GM12878 (cell line): ENCODE measurements around the gene TPMT. TPM values are rescaled to one million over a fixed set of nuclear protein-coding genes. Genes with fewer than 3 reads are reported as not detected.

Experiments
- ATAC-seq: fragments of 200-7000 bp; cut with Tn5 transposase; 3 replicates; pipeline ENCODE4 v1.9.1; 2020; ENCODE audit warnings: mild to moderate bottlenecking, moderate library complexity
- BruUV-seq: library from RNA; stranded (reverse); fragments of 400-500 nt; replicated peaks from 2 replicates; lab custom pipeline; 2021; lab: Mats Ljungman, UMichigan
- CTCF ChIA-PET: fragments of 300-600 bp; sonication (Branson Sonifier 250); formaldehyde crosslinking; extraction: SDS; loops from one replicate; lab custom pipeline; 2021; ENCODE audit warnings: inconsistent platforms; lab: Yijun Ruan, JAX
- POLR2A ChIA-PET: fragments of 350-600 bp; formaldehyde crosslinking; extraction: SDS; loops from one replicate; lab custom pipeline; 2021; ENCODE audit warnings: inconsistent platforms; lab: Charles Lee
- RAD21 ChIA-PET: fragments of 300-600 bp; sonication (Branson Sonifier 250); formaldehyde crosslinking; loops from one replicate; lab custom pipeline; 2023; ENCODE audit warnings: antibody characterized with exemption; ENCODE audit not compliant: unreplicated experiment; lab: Charles Lee
- SMC1A ChIA-PET: fragments of 300-600 bp; sonication (Branson Sonifier 250); formaldehyde crosslinking; loops from one replicate; lab custom pipeline; 2023; ENCODE audit not compliant: unreplicated experiment, uncharacterized antibody; lab: Charles Lee
- DNase-seq: peaks from one replicate; pipeline ENCODE4 v3.0.0-alpha.2; 2011; ENCODE audit warnings: low read depth, low spot score
- FAIRE-seq: peaks from 3 replicates; lab custom pipeline; 2011; peaks lifted over from hg19 to GRCh38; lab: Jason Lieb, UNC
- H2AFZ ChIP-seq: 2 replicates; pipeline ENCODE4 v1.6.0; 2011; ENCODE audit warnings: low read depth, low read length, control low read depth; ENCODE audit not compliant: control insufficient read depth
- H3K27ac ChIP-seq: 2 replicates; pipeline ENCODE4 v1.5.1; 2011; ENCODE audit warnings: control low read depth; ENCODE audit not compliant: control insufficient read depth, insufficient read depth
- H3K27me3 ChIP-seq, 2 experiments: replicated peaks in 1 of 2; 2 replicates each; pipeline versions ENCODE4 v1.6.0 to v1.6.1; 2011; ENCODE audit warnings: low read length in 1 of 2; ENCODE audit not compliant: control insufficient read depth in 2 of 2, insufficient read depth in 2 of 2
- H3K36me3 ChIP-seq, 2 experiments: 2 replicates each; pipeline ENCODE4 v1.5.1; 2011; ENCODE audit warnings: low read length in 1 of 2; ENCODE audit not compliant: control insufficient read depth in 2 of 2, insufficient read depth in 2 of 2
- H3K4me1 ChIP-seq: 2 replicates; pipeline ENCODE4 v1.6.1; 2011; ENCODE audit warnings: mild to moderate bottlenecking, low read length, moderate library complexity, mixed read lengths; ENCODE audit not compliant: control insufficient read depth, insufficient read depth
- H3K4me2 ChIP-seq: 2 replicates; pipeline ENCODE4 v1.6.0; 2011; ENCODE audit warnings: control low read depth; ENCODE audit not compliant: control insufficient read depth, insufficient read depth
- H3K4me3 ChIP-seq: fragments of 200-600 bp; sonication (generic); 2 replicates; pipeline ENCODE4 v1.5.1; 2016
- H3K79me2 ChIP-seq: 2 replicates; pipeline ENCODE4 v1.6.0; 2011; ENCODE audit warnings: low read length; ENCODE audit not compliant: control insufficient read depth, insufficient read depth
- H3K9ac ChIP-seq: 2 replicates; pipeline ENCODE4 v1.8.0; 2011; ENCODE audit warnings: low read length, control low read depth, mixed read lengths; ENCODE audit not compliant: control insufficient read depth, insufficient read depth
- H3K9me3 ChIP-seq: replicated peaks from 3 replicates; pipeline ENCODE4 v1.5.1; 2011; ENCODE audit warnings: mild to moderate bottlenecking, low read length; ENCODE audit not compliant: control insufficient read depth, insufficient read depth
- H4K20me1 ChIP-seq: 2 replicates; pipeline ENCODE4 v1.6.0; 2011; ENCODE audit not compliant: control insufficient read depth, insufficient read depth
- BACH1 ChIP-seq: fragments of 450-650 bp; IDR thresholded peaks from 2 replicates; pipeline ENCODE4 v1.6.1; 2017; ENCODE audit warnings: mild to moderate bottlenecking, borderline replicate concordance
- DPF2 ChIP-seq: fragments of 450-650 bp; IDR thresholded peaks from 2 replicates; pipeline ENCODE4 v1.6.1; 2017; ENCODE audit warnings: mild to moderate bottlenecking
- FOXM1 ChIP-seq: IDR thresholded peaks from 2 replicates; pipeline ENCODE4 v1.6.1; 2012; ENCODE audit warnings: low read depth, mild to moderate bottlenecking, inconsistent platforms, low read length, moderate library complexity
- GATAD2B ChIP-seq: fragments of 450-650 bp; conservative IDR thresholded peaks from 2 replicates; pipeline ENCODE4 v1.6.1; 2017; ENCODE audit warnings: low read depth, mild to moderate bottlenecking, moderate library complexity
- MTA2 ChIP-seq: fragments of 450-650 bp; IDR thresholded peaks from 2 replicates; pipeline ENCODE4 v1.6.1; 2016; ENCODE audit warnings: low read depth, mild to moderate bottlenecking, moderate library complexity
- NFXL1 ChIP-seq: fragments of 450-650 bp; IDR thresholded peaks from 2 replicates; pipeline ENCODE4 v1.6.1; 2017; ENCODE audit warnings: antibody characterized with exemption, mild to moderate bottlenecking, borderline replicate concordance
- NRF1 ChIP-seq: conservative IDR thresholded peaks from 2 replicates; pipeline ENCODE4 v1.6.1; 2011; ENCODE audit warnings: mild to moderate bottlenecking, low read depth, low read length, improper control_type of control experiment
- PAX5 ChIP-seq: IDR thresholded peaks from 2 replicates; pipeline ENCODE4 v1.6.1; 2011; ENCODE audit warnings: low read depth, low read length, borderline replicate concordance
- POLR2AphosphoS5 ChIP-seq: IDR thresholded peaks from 2 replicates; pipeline ENCODE4 v1.6.1; 2011; ENCODE audit warnings: mild to moderate bottlenecking, low read length, inconsistent platforms
- RCOR1 ChIP-seq: conservative IDR thresholded peaks from 2 replicates; pipeline ENCODE4 v1.6.1; 2012; ENCODE audit warnings: low read depth, low read length, improper control_type of control experiment
- SIN3A ChIP-seq: IDR thresholded peaks from 2 replicates; pipeline ENCODE4 v1.6.1; 2012; ENCODE audit warnings: low read depth, low read length, improper control_type of control experiment
- SREBF2 ChIP-seq: IDR thresholded peaks from 2 replicates; pipeline ENCODE4 v1.6.1; 2012; ENCODE audit warnings: mild to moderate bottlenecking, low read length
- TAF1 ChIP-seq: IDR thresholded peaks from 2 replicates; pipeline ENCODE4 v1.6.1; 2011; ENCODE audit warnings: mild to moderate bottlenecking, low read depth, low read length, borderline replicate concordance
- TBL1XR1 ChIP-seq: IDR thresholded peaks from 2 replicates; pipeline ENCODE4 v1.6.1; 2012; ENCODE audit warnings: low read depth, low read length, improper control_type of control experiment
- WGBS: methylation state at CpG from one replicate; pipeline ENCODE4 v1.1.6; 2016; ENCODE audit warnings: low lambda C conversion rate; ENCODE audit not compliant: insufficient replicate concordance, insufficient coverage; ENCODE audit errors: missing lambda C conversion rate; 5-methylcytosine and 5-hydroxymethylcytosine counted together
- in situ Hi-C: fragments of 300-500 bp; cut with MboI; formaldehyde crosslinking; loops from 9 replicates; pipeline ENCODE4 v1.14.3; 2018; ENCODE audit warnings: mixed read lengths
- intact Hi-C: fragments of 100-400 bp; cut with micrococcal nuclease; formaldehyde crosslinking; loops from one replicate; pipeline ENCODE4 v1.14.2; 2022; ENCODE audit not compliant: unreplicated experiment
- polyA plus RNA-seq, 11 experiments: library from polyadenylated mRNA; depleted of rRNA in 4 of 11; unstranded in 6 of 11; stranded (reverse) in 5 of 11; fragments of >200 nt; fragmentation: Nextera tagmentation in 4 of 11; fragmentation: Illumina TruSeq in 1 of 11; extraction: Ambion mirVana in 4 of 11; extraction: Trizol in 1 of 11; gene quantifications; 1 replicate in 1 of 11; 2 replicates in 10 of 11; pipeline versions ENCODE4 v1.2.1 to v1.2.3, GENCODE V29; 2011 to 2016; ENCODE audit warnings: inconsistent platforms in 2 of 11, missing spikeins in 2 of 11, low read depth in 1 of 11
- total RNA-seq, 4 experiments: library from RNA; depleted of rRNA in 3 of 4; stranded (reverse); fragments of >200 nt in 3 of 4; fragmentation: Illumina TruSeq in 1 of 4; extraction: Trizol in 1 of 4; gene quantifications; 2 replicates each; pipeline versions ENCODE4 v1.2.1 to v1.2.3, GENCODE V29; 2013 to 2021
- TF ChIP-seq, protein P1 (sequence below): fragments of 450-650 bp; IDR thresholded peaks from 2 replicates; pipeline ENCODE4 v1.6.1; 2016; ENCODE audit warnings: mild to moderate bottlenecking
- TF ChIP-seq, protein P2 (sequence below): IDR thresholded peaks from 2 replicates; pipeline ENCODE4 v1.6.1; 2012; ENCODE audit warnings: improper control_type of control experiment, low read depth, low read length; ENCODE audit not compliant: insufficient replicate concordance
- TF ChIP-seq, protein P3 (sequence below): fragments of 450-650 bp; IDR thresholded peaks from 2 replicates; pipeline ENCODE4 v1.6.1; 2017; ENCODE audit warnings: mild to moderate bottlenecking

TPMT gene
- total and polyA plus RNA-seq, 10 of the 15 experiments (the other 5 are each of a cell fraction or from before 2014, with no cell fraction given): 7.9 to 18.2 (median 16.3) TPM

DNA sequence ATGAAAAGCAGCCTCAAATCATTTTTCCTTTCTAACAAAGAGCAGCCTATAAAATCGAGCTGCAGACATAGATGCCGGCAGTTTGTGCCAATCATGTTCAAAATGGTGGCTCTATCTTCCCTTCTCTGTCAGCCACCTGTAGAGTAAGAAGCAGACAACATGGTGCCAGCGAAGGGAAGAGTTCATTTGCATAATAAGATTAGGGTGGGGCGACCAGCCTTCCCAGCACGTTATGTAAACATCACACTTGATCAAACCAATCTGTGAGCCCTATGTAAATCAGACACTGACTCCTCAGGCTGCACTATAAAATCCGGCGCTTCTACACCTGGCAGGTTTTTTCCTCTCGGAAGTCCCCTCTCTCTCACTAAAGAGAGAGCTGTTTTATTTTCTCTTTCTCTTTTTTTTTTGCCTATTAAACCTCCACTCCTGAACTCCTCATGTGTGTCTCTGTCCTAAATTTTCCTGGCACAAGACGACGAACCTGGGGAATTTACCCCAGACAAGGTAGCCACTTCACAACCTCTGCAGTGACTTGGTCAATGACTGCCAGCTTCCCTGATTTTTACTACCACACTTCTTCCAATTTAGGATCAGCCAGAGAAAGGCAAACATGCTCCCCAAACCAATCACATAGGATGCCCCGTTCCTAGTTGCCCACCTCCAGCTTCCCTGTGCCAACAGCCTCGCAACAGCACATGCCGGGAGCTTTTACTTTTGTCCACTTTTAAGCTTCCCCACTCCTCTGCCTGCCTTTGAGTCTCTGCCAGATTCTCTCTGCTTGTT is 12.9 kb downstream of the TPMT start:
- Histone ChIP-seq H3K4me2 (no peak overlapping the region), H3K27me3 (no peaks in the 10 kb centered on the region), H4K20me1 (no peaks in the 10 kb centered on the region), H3K9me3 (no peaks in the 10 kb centered on the region), H3K4me3 (no peak overlapping the region), H3K4me1 (no peaks in the 10 kb centered on the region), H3K36me3 (peaks cover 0 to 5% of the 10 kb centered on the region in 2 experiments; a peak in 2 of 4 replicates), H3K27ac (no peak overlapping the region), H2AFZ (no peak overlapping the region), H3K79me2 (no peaks in the 10 kb centered on the region), H3K9ac (no peak overlapping the region)
- no TSS peak for BruUV-seq
- ChIA-PET CTCF (interaction anchor here (0.7 kb wide), 1 partner anchor 496 kb away, joined by 4 read pairs; no protein-coding TSS in a partner anchor), RAD21 (no interaction called here), POLR2A (no interaction called here), SMC1A (interaction anchor here (0.8 kb wide), 1 partner anchor 20 kb away, joined by 6 read pairs; the partner anchor contains the start of gene NHLRC1)
- intact Hi-C loops: no loop called here
- no peak for ATAC-seq
- DNase-seq: no peak
- FAIRE-seq: no peak
- 84% methylated on average over 13 of the region's 13 CpGs for whole genome bisulfite sequencing
- in situ Hi-C loops: no loop called here
- no peak for TF ChIP-seq TAF1
- no peak for TF ChIP-seq DPF2
- TF ChIP-seq, protein P1, sequence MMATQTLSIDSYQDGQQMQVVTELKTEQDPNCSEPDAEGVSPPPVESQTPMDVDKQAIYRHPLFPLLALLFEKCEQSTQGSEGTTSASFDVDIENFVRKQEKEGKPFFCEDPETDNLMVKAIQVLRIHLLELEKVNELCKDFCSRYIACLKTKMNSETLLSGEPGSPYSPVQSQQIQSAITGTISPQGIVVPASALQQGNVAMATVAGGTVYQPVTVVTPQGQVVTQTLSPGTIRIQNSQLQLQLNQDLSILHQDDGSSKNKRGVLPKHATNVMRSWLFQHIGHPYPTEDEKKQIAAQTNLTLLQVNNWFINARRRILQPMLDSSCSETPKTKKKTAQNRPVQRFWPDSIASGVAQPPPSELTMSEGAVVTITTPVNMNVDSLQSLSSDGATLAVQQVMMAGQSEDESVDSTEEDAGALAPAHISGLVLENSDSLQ: no peak
- no peak for TF ChIP-seq TBL1XR1
- TF ChIP-seq, protein P2, sequence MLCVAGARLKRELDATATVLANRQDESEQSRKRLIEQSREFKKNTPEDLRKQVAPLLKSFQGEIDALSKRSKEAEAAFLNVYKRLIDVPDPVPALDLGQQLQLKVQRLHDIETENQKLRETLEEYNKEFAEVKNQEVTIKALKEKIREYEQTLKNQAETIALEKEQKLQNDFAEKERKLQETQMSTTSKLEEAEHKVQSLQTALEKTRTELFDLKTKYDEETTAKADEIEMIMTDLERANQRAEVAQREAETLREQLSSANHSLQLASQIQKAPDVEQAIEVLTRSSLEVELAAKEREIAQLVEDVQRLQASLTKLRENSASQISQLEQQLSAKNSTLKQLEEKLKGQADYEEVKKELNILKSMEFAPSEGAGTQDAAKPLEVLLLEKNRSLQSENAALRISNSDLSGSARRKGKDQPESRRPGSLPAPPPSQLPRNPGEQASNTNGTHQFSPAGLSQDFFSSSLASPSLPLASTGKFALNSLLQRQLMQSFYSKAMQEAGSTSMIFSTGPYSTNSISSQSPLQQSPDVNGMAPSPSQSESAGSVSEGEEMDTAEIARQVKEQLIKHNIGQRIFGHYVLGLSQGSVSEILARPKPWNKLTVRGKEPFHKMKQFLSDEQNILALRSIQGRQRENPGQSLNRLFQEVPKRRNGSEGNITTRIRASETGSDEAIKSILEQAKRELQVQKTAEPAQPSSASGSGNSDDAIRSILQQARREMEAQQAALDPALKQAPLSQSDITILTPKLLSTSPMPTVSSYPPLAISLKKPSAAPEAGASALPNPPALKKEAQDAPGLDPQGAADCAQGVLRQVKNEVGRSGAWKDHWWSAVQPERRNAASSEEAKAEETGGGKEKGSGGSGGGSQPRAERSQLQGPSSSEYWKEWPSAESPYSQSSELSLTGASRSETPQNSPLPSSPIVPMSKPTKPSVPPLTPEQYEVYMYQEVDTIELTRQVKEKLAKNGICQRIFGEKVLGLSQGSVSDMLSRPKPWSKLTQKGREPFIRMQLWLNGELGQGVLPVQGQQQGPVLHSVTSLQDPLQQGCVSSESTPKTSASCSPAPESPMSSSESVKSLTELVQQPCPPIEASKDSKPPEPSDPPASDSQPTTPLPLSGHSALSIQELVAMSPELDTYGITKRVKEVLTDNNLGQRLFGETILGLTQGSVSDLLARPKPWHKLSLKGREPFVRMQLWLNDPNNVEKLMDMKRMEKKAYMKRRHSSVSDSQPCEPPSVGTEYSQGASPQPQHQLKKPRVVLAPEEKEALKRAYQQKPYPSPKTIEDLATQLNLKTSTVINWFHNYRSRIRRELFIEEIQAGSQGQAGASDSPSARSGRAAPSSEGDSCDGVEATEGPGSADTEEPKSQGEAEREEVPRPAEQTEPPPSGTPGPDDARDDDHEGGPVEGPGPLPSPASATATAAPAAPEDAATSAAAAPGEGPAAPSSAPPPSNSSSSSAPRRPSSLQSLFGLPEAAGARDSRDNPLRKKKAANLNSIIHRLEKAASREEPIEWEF: no peak
- TF ChIP-seq GATAD2B: no peak
- TF ChIP-seq MTA2: no peak
- TF ChIP-seq FOXM1: no peak
- TF ChIP-seq POLR2AphosphoS5: no peak
- no peak for TF ChIP-seq SREBF2
- TF ChIP-seq RCOR1: no peak
- no peak for TF ChIP-seq NRF1
- TF ChIP-seq NFXL1: no peak
- TF ChIP-seq, protein P3, sequence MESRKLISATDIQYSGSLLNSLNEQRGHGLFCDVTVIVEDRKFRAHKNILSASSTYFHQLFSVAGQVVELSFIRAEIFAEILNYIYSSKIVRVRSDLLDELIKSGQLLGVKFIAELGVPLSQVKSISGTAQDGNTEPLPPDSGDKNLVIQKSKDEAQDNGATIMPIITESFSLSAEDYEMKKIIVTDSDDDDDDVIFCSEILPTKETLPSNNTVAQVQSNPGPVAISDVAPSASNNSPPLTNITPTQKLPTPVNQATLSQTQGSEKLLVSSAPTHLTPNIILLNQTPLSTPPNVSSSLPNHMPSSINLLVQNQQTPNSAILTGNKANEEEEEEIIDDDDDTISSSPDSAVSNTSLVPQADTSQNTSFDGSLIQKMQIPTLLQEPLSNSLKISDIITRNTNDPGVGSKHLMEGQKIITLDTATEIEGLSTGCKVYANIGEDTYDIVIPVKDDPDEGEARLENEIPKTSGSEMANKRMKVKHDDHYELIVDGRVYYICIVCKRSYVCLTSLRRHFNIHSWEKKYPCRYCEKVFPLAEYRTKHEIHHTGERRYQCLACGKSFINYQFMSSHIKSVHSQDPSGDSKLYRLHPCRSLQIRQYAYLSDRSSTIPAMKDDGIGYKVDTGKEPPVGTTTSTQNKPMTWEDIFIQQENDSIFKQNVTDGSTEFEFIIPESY: no peak
- TF ChIP-seq BACH1: no peak
- no peak for TF ChIP-seq SIN3A
- TF ChIP-seq PAX5: no peak
